K562 (cell line): Measurements from ENCODE around the gene SIRT7. TPM values are rescaled to one million over a fixed set of nuclear protein-coding genes. Genes with fewer than 3 reads are reported as not detected.

Experiments used
- AFF1 ChIP-seq, 2 experiments: fragments of 450-650 bp; IDR thresholded peaks; 2 replicates each; pipeline ENCODE4 v1.6.1; 2018; ENCODE audit warnings: mild to moderate bottlenecking in 2 of 2, low read depth in 1 of 2; ENCODE audit not compliant: partially characterized antibody in 2 of 2
- CHAMP1 ChIP-seq: fragments of 450-650 bp; IDR thresholded peaks from 2 replicates; pipeline ENCODE4 v1.6.1; 2016; ENCODE audit warnings: mild to moderate bottlenecking
- FOSL1 ChIP-seq: fragments of 200-800 bp; sonication (Bioruptor generic); conservative IDR thresholded peaks from 2 replicates; pipeline ENCODE4 v1.6.1; 2016; ENCODE audit warnings: missing genetic modification characterization, missing compliant biosample characterization
- GMEB1 ChIP-seq: fragments of 250-450 bp; sonication (Bioruptor Pico); IDR thresholded peaks from 2 replicates; pipeline ENCODE4 v1.4.0; 2020; ENCODE audit warnings: mild to moderate bottlenecking
- HBP1 ChIP-seq: fragments of 450-650 bp; formaldehyde crosslinking; IDR thresholded peaks from 2 replicates; pipeline ENCODE4 v1.4.0; 2022; ENCODE audit warnings: missing genetic modification characterization
- MCM2 ChIP-seq: fragments of 450-650 bp; IDR thresholded peaks from 2 replicates; pipeline ENCODE4 v1.6.1; 2017; ENCODE audit warnings: low read depth, mild to moderate bottlenecking
- MLX ChIP-seq, 2 experiments: fragments of 450-650 bp in 1 of 2; sonication (generic) in 1 of 2; formaldehyde crosslinking; conservative IDR thresholded peaks; 2 replicates each; pipeline versions ENCODE4 v1.4.0 to v1.8.1; 2020 to 2022; ENCODE audit warnings: mild to moderate bottlenecking in 1 of 2, missing genetic modification reagents in 1 of 2
- NFIX ChIP-seq: fragments of 250-450 bp; sonication (Bioruptor Pico); IDR thresholded peaks from 2 replicates; pipeline ENCODE4 v1.4.0; 2020; ENCODE audit warnings: low read depth, mild to moderate bottlenecking, moderate library complexity
- NKRF ChIP-seq: fragments of 450-650 bp; IDR thresholded peaks from 2 replicates; pipeline ENCODE4 v1.6.1; 2016; ENCODE audit warnings: borderline replicate concordance
- PURB ChIP-seq: sonication (generic); formaldehyde crosslinking; IDR thresholded peaks from 2 replicates; pipeline ENCODE4 v1.9.0; 2021; ENCODE audit warnings: low read depth, mild to moderate bottlenecking, missing genetic modification reagents
- RAD21 ChIP-seq, 2 experiments: fragments of 250-450 bp in 1 of 2; fragments of 450-650 bp in 1 of 2; sonication (Bioruptor Pico) in 1 of 2; formaldehyde crosslinking in 1 of 2; IDR thresholded peaks in 1 of 2; conservative IDR thresholded peaks in 1 of 2; 2 replicates each; pipeline versions ENCODE4 v1.4.0 to v1.8.0; 2020 to 2022; ENCODE audit warnings: mild to moderate bottlenecking in 2 of 2, moderate library complexity in 1 of 2
- ZNF445 ChIP-seq: fragments of 250-450 bp; sonication (Bioruptor Pico); IDR thresholded peaks from 2 replicates; pipeline ENCODE4 v1.4.0; 2020; ENCODE audit warnings: low read depth, mild to moderate bottlenecking, moderate library complexity
- ZNF75A ChIP-seq: fragments of 450-650 bp; formaldehyde crosslinking; IDR thresholded peaks from 2 replicates; pipeline ENCODE4 v1.4.0; 2020; ENCODE audit warnings: mild to moderate bottlenecking
- polyA plus RNA-seq, 8 experiments: library from polyadenylated mRNA; depleted of rRNA in 4 of 8; stranded (reverse) in 5 of 8; unstranded in 3 of 8; fragments of >200 nt; fragmentation: Nextera tagmentation in 2 of 8; fragmentation: Illumina TruSeq in 1 of 8; extraction: Ambion mirVana in 2 of 8; extraction: Trizol in 1 of 8; gene quantifications; 2 replicates each; pipeline versions ENCODE4 v1.2.1 to v1.2.3, GENCODE V29; 2011 to 2014; ENCODE audit warnings: inconsistent platforms in 1 of 8, missing spikeins in 1 of 8
- total RNA-seq, 7 experiments: library from RNA; depleted of rRNA in 6 of 7; stranded (reverse); fragments of >200 nt in 6 of 7; fragmentation: Illumina TruSeq in 2 of 7; extraction: Trizol in 2 of 7; gene quantifications; 2 replicates each; pipeline versions ENCODE4 v1.2.1 to v1.2.3, GENCODE V29; 2011 to 2021; ENCODE audit warnings: low replicate concordance in 1 of 7

SIRT7 gene
- total and polyA plus RNA-seq, 9 of the 15 experiments (the other 6 are each of a cell fraction or from before 2014, with no cell fraction given): 1.6 to 54.8 (median 20.3) TPM

- no peak for TF ChIP-seq AFF1 (IDR thresholded peaks at IDR 0.05; ENCODE audit: low read depth in 1 of 2, partially characterized antibody in 2 of 2)
- no peak for TF ChIP-seq CHAMP1
- TF ChIP-seq FOSL1 (tag): no peak
- TF ChIP-seq ZNF75A (CRISPR knock-in tag): no peak
- TF ChIP-seq GMEB1 (CRISPR knock-in tag): no peak
- TF ChIP-seq MCM2: no peak
- 0 out of 4 replicates have a peak, but pooled peaks of 1 of the 2 experiments have one; percentile 49 for TF ChIP-seq MLX (CRISPR knock-in tag; conservative IDR thresholded peaks at IDR 0.05)
- TF ChIP-seq PURB: no peak
- 0 out of 4 replicates have a peak, but pooled peaks of 1 of the 2 experiments have one; percentile 17 for TF ChIP-seq RAD21 (CRISPR knock-in tag; conservative IDR thresholded peaks at IDR 0.05 in 1 of 2, IDR thresholded peaks at IDR 0.05 in 1 of 2)
- no peak for TF ChIP-seq NKRF
- TF ChIP-seq NFIX (CRISPR knock-in tag): no peak
- no peak for TF ChIP-seq HBP1
- TF ChIP-seq ZNF445 (CRISPR knock-in tag): no peak
These were observed at the start of gene SIRT7 (continued) for GRCh38 chr17:81917565-81918332.
